Loucy (cell line): Measurements from ENCODE around the gene PCF11.

ENCODE experiments used
- EZH2phosphoT487 ChIP-seq: fragments of 200-600 bp; IDR thresholded peaks from 2 replicates; pipeline ENCODE4 v1.6.1; 2018; ENCODE audit warnings: antibody characterized with exemption, mild to moderate bottlenecking, moderate library complexity, borderline replicate concordance
- TF ChIP-seq, protein P1 (sequence below): fragments of 200-600 bp; sonication (generic); conservative IDR thresholded peaks from 2 replicates; pipeline ENCODE4 v1.5.1; 2014; ENCODE audit warnings: mild to moderate bottlenecking, antibody characterized with exemption, low read length

GRCh38 chr11:83166193-83166866, 9.4 kb downstream of the PCF11 start:
- TF ChIP-seq, protein P1, sequence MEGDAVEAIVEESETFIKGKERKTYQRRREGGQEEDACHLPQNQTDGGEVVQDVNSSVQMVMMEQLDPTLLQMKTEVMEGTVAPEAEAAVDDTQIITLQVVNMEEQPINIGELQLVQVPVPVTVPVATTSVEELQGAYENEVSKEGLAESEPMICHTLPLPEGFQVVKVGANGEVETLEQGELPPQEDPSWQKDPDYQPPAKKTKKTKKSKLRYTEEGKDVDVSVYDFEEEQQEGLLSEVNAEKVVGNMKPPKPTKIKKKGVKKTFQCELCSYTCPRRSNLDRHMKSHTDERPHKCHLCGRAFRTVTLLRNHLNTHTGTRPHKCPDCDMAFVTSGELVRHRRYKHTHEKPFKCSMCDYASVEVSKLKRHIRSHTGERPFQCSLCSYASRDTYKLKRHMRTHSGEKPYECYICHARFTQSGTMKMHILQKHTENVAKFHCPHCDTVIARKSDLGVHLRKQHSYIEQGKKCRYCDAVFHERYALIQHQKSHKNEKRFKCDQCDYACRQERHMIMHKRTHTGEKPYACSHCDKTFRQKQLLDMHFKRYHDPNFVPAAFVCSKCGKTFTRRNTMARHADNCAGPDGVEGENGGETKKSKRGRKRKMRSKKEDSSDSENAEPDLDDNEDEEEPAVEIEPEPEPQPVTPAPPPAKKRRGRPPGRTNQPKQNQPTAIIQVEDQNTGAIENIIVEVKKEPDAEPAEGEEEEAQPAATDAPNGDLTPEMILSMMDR: no peak
- no peak for TF ChIP-seq EZH2phosphoT487
